ENCODE data around the gene ABCA3.
"Not testable (repeated sequence)": the region's sequence is repeated elsewhere in the genome, so short reads cannot be mapped to it uniquely, and the experiment has no call there.

The ABCA3 gene

DNA sequence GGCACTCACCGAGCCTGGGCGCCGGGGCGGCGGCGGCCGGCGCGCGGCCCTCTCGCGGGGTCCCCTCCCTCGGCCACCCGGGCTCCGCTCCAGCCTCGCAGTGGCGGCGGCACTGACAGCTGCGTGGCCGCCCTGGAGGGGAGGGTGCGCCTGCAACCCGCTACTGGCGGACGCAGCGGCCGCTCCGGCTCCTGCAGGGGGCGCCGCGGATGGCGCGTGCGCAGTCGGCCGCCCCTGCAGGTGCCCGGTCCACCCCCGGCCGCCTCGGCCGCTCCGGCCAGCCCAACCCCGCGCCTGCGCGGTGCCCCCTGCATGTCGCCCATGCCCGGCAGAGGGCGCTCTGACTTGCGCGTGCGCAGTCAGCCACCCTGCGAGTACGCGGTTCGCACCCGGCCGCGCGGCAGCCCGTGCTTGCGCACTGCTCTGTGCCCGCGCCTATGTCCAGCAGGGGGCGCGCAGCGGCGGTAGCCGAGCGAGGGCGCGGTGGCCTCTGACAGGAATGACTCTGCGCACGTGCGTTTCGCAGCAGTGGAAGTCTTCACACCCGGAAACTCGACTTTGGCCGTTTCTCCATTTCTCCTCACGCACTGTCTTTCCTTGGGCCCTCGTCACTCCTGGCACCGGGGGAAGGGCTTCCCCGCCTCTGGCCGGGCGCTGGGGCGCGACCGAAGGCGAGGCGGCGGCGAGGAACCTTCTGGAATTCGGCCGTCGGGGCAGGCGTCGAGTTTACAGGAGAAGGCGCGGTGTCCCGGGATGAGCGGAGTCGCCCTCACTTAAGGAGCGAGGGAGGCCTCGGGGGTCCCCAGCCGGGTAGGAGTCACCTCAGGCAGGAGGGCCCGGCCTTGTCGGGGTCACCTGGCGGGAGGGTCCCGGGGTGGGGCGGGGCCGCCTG, at the start of gene ABCA3:
ABCA3 (minus strand) TSS at position 165 of the 892 bp plus-strand sequence. CDS start 14,262 bp downstream, outside the sequence.
- DNase-seq = peak; percentile 98

DNA sequence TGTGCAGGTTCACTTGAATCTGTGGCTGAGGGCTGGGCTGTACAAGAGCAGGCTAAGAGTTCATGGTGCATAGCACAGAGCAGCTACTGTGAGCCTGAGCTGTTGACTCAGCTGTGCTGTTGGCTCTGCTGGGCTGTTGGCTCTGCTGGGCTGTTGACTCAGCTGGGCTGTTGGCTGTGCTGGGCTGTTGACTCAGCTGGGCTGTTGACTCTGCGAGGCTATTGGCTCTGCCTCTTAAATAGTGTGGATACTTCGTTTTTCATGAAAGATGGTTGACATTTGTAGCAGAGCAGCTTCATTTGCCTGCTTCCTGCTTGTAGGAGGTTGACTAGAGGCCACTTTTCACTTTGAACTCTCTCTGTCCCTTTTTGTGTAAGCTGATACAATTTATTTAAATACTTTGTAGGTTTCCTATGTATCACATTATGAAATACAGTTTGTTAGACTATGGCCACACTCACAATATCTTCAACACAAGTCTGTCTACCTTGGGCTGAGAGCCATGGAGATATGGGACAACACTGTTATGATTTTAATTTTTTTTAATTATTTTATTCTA, 48.4 kb upstream of the ABCA3 start:
- no peak for DNase-seq

DNA sequence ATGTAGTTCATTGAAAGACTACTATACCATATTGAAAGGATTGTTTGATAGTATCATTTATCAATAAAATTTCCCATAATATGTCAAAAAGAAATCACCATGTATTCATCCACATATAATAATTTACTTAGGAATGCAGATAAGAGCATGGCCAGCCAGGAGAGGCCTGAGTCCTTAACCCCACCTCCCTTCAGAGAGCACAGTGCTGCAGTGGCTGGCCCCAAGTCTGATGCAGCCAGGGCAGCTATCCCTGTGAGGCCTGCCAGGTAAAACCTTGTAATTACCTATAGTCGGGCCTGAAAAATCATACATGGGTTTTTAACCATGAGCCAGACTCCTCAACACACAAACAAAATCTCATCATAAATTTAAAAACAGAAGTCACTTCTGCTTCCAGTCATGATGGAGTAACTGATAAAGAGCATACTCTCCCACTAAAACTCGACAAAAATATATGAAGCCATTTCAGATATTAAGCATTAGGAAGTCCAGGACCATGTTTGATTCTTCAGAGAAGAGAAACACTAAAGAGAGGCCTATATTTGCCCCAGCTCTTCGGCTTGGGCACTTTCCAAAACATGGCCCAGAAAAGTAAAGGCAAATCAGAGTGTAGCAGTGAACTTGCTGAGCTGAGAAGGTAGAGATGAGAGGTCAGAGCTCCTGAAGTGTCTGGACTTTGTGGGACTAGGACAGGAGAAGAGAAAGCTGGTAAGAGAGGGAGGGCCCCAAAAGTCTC, 47.8 kb upstream of the ABCA3 start:
- no peak for DNase-seq

DNA sequence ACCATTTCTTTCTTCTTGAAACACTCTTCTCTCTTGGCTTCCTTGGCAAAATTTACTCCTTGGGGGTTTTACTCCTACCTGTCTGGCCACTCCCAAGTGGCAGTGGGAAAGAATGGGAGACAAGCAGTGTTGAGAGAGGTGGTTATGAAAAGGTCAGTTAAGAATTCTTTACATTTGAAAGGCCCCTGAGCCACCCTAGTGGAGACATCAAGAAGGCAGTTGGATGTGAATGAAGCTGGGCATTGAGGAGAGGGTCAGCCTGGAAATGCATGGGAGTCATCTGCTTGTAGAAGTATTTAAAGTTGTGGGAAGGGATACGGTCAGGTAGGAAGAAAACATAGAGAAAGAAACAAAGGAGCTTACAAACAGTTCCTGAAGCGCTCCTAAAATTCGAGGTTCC, 46.5 kb upstream of the ABCA3 start:
- DNase-seq = no peak

DNA sequence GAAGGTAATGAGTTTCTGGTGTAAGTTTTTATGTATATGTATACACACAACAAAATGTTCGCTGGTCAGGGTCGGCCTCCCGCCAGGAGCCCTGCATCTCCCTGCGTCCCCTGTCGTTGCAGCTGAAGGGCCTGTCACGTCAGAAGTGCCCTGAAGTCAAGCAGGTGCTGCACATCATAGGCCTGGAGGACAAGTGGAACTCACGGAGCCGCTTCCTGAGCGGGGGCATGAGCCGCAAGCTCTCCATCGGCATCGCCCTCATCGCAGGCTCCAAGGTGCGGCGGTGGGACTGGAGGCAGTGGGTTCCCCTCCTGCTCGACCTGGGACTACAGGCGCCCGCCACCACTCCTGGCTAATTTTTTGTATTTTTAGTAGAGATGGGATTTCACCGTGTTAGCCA, 45.5 kb upstream of the ABCA3 start:
- DNase-seq = not testable (repeated sequence)

DNA sequence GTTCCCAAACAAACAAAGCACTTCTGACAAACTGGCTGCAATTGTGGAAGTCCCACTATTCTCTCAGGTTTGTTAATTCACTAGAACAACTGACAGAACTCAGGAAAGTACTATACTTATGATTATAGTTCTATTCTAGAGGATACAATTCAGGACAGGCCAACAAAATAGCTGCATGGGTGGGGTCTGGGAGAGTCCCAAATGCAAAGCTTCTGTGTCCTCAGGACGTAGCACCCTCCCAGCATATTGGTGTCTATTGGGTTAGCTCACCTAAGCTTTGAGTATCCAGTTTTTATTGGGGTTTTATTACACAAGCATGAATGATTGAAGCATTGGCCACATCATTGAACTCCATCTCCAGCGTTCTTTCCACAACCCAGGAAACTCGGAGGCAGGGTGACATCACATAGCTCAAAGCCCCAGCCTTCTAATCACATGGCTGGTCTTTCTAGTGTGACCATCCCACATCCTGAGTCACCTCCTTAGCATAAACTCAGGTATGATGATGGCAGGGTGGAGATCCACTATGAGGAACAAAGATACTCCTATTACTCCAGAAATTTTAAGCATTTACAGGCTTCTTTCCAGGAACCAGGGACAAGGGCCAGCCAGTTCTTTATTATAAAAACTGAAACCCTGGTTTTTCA, 44.8 kb upstream of the ABCA3 start:
- DNase-seq = no peak

DNA sequence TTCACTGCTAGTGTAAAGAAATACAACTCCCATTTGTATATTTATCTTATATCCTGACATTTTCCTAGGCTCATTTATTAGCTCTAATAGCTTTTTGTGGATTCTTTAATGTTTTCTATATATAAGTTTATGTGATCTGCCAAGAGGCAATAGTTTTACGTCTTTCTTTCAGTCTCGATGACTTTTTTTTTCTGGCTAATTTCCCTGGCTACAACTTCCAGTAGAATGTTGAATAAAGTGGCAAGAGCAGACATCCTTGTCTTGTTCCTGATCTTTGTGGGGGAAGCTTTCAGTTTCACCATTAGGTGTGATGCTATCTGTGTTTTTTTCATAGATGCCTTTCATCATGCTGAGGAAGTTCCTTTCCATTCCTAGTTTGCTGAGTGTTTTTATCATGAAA, 43.9 kb upstream of the ABCA3 start:
- no peak for DNase-seq

DNA sequence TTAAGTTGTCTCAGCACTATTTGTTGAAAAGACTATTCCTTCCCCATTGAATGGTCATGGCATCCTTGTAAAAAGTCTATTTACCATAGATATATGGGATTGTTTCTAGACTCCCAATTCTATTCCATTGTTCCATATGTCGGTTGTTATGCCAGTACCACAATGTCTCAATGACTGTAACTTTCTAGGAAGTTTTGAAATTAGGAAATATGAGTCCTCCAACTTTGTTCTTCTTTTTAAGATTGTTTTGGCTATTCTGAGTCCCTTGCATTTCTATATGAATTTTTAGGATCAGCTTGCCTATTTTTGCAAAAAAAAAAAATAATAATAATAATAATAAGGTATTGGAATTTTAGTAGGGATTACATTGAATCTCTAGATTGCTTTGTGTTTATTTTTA, 43.0 kb upstream of the ABCA3 start:
- DNase-seq = no peak

DNA sequence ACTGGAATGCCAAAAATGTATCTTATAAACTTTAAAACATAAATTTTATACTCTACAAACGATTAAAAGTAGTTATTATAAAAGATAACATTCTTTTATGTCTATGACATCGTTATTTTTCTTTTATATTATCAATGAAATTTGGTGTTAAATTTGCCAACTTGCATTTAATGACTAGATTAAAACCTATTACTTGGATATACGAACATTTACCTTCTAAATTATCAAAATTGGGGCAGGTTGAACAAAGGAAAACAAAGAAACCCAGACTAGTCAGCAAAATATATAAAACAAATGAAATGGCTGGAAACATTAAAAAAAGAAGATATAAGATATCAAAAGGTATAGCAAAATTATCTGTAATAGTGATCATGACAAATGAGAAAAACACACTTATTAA, 34.1 kb upstream of the ABCA3 start:
- DNase-seq = no peak

DNA sequence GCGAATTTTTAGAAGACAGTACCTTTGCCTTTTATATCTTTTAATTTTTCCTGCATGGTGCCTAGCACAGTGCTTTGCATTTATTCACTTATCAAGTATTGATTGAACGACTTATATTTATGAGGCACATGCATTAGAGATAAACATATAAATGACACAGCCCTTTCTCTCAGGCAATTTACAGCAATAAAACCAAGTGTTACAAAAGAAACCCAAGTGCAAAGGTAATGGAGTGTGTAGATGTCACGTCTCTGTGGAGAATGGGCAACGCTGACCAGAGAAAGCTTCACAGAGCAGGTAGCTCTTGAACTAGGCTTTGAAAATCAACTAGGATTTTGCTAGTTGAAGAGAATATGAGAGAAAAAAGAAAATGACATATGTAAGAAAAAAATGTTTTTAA, 32.6 kb upstream of the ABCA3 start:
- DNase-seq = no peak

DNA sequence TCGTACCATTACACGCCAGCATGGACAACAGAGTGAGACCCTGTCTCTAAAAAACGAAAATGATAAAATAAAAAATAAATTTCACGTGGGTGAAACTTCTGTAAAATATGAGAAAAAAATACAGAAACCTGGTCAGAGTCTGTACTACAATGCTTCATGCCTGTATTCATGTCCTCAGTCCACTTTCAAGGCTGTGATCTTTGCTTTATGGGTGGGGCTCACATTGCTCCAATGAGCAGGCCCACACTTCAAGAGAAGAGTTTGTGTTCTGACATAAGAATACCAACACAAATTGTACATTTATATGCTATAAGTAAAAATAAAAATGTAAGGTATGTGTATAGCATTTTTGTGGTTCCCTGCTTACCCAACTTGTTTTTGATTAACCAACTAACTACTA, 32.2 kb upstream of the ABCA3 start:
- no peak for DNase-seq

DNA sequence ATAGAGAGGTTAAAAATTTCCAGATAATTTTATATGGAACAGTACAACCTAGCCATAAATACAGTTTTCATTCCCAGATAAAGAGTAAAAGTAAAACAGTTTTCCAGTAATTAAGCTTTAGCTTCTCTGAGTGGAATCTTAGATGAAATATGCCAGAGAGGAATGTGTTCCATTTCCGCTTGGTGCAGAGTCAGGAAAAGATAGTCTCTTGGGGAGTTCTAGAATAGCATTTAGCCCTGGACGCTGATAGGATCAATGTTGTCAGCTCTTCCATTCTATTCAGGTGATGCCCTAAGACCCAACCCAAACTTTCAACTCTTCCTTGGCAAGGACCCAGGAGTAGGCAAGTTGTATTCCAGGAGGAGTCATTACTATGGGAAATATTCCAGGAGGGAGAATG, 30.9 kb upstream of the ABCA3 start:
- no peak for DNase-seq

DNA sequence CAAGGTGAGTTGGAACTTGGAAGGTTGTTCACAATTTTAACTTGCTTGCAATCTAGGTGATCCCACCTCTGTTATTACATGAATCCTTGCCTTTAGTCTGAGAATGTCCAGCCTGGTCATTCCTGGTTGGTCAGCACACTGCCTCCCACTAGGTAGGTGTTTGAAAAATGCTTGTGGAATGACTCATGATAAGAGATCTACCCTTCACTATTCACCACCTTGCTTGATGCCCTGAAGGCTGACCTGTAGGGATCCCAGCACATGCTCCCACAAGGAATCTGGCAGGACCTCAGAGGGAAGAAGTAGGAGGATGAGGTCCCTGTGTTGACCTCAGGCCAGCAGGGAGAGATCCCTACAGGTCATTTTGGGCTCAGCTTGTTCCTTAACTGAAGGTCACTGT, 30.2 kb upstream of the ABCA3 start:
- DNase-seq = no peak

DNA sequence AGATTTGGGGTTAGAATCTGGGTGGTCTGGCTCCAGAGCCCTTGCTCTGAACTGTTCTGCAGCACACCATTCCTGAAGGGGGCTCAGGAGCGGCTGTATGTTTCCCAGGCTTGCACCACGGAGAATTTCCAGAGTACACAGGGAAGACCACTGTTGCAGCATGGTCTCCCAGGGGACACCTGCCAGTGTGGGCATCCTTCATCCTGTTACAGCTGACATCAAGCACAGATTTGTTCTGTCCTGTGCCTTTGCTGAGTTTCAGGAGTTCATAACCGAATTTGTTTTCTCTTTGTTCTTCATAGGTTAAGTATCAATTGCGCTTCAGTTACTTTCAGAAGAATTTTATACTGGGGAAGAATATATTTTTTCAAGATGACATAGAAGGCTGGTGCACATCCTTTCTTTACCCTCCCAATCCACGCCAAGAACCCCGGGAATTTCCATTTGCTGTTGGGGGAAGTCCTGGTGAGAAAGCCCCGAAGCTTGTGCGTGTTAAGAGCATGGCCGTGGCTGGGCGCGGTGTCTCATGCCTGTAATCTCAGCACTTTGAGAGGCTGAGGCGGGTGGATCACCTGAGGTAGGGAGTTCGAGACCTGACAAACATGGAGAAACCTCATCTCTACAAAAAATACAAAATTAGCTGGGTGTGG, 26.3 kb upstream of the ABCA3 start:
- no peak for DNase-seq

DNA sequence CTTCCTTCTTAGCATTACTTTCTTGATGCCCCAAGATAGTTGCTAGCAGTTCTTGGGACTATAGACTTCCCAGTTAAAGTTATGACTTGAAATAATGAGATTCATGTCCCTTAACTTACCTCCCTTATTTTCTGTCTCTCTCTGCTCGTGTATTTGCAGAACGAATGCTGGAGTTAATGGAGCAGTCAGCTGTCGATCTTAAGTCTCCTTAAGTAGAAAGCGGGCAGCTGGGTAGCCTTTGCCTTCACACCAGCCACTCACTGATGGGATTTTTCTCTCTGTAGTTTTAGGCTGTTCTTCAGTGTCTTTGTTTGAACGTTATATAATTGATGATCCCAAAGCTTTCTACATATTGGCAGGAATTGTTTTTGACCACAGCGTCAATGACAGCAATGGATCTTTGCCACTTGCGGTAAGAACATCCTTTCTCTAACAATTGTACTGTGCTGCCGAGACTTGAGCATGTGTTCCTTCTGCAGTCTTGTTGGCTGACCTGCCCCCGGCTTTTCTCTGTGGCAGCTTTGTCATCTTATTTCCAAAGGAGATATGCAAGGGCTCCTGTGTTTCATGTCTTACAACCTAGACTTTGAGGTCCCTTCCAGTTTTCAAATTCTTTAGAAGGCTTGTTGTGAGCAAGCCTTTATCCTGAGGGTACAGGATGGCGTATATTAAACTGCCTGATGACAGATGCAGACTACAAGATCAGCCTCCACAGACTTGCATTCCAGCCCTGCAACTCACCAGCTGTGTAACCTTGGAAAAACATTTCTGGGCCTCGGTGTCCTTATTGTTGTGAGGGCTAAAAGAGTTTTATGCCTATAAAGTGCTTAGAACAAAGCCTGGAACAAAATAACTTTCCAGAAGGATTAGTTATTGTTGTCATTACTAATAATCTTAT, 25.1 kb upstream of the ABCA3 start:
- no peak for DNase-seq

DNA sequence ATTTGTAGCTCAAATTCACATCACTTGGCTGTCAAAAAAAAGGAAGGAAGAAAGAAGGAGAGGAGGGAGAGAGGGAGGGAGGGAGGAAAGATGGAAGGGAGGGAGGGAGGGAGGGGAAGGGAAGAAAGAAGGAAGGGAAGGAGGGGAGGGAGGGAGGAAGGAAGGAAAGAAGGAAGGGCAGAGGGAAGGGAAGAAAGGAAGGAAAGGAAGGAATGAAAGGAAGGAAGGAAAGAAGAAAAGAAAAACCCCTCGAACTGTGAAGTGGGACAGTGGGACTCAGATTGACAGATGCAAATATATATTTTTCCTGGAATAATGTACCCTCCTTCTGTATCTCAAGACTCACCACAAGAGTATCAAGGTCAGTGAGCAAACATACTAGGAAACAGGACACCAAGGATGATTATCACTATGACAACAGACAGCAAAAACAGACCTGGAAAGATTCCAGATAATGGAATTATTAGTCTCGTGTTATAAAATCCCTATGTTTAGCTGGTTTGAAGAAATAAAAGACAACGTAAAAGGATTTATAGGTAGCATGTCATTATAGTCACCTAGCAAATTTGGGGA, 24.2 kb upstream of the ABCA3 start:
- DNase-seq = no peak

DNA sequence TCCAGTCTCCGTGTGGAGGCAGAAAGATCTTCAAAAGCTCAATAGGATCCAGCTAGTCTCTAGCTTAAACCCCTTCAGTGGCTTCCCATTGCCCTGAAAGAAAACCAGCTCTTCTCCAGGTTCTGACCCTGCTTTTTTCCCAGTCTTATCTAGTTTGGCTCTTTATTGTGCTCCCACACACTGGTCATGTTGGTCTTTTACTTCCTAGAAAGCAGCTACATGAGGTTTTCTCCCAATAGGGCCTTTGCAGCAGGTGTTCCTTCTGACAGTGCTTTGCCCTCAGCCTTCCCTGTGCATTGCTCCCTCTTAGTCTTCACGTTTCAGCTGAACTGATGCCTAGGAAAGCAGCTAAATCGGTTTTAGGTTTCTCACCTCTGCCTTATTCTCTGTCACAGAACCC, 21.7 kb upstream of the ABCA3 start:
- DNase-seq = no peak

DNA sequence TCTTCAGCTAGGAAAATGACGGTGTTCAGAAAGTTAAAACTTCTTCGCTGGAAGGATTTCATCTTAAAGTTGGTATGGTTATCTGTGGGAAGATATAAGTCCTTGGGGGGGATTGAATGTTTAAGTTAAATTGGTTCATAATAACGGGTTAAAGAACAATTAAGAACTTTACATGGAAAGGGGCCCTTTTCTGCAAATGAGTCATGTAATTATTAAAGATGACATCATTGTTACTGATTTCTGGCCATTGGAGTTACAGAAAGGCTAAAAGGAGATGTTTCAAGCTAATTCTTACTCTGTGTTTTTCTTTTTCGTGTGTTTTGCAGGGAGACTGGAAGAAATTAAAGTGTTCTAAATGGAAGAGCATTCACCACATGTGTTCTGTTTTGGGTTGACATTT, 20.6 kb upstream of the ABCA3 start:
- no peak for DNase-seq

DNA sequence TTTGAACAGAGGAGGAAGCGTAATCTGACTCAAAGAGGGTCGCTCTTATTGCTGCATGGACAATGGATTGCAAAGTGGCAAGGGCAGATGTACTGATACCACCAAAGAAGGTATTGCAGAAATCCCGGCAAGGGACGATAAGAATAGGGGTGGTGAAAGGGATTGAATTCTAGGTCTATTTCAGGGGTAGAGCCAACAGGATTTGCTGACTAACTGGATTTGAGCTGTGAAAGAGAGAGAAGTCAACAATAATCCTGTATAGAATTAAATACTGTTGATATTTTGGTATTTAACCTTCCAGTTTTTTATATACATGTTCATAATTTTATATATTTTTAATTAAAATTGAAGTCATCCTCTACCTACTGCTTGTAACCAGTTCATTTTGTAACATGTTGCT, 19.4 kb upstream of the ABCA3 start:
- no peak for DNase-seq

DNA sequence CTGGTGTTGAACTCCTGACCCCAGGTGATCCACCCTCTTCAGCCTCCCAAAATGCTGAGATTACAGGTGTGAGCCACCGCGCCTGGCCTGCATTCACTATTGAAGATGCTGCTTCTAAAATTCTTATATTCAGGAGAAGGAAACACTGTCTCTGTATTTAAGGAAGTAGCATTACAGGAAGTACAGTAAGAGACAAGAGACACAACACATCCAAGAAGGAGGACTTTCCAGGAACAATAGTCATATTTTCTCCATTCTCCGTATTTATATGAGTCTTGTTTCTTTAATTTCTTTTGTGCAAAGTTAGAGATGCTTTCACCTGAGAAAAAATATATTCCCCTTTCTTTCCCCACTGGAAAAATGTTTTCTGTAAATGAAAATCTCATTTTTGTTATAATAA, 18.3 kb upstream of the ABCA3 start:
- no peak for DNase-seq

DNA sequence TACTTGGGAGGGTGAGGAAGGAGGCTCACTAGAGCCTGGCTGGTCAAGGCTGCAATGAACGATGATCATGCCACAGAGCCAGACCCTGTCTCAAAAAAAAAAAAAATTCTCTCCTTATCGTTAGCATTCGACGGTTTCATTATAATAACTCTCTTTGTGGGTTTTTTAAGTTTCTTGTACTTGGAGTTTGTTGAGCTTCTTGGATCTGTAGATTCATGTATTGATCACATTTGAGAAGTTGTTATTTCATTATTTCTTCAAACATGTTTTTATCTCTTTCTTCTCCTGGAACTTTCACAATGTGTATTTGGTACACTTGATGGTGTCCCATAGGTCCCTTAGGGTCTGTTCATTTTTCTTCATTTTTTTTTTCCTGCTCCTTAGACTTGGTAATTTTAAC, 16.8 kb upstream of the ABCA3 start:
- no peak for DNase-seq

DNA sequence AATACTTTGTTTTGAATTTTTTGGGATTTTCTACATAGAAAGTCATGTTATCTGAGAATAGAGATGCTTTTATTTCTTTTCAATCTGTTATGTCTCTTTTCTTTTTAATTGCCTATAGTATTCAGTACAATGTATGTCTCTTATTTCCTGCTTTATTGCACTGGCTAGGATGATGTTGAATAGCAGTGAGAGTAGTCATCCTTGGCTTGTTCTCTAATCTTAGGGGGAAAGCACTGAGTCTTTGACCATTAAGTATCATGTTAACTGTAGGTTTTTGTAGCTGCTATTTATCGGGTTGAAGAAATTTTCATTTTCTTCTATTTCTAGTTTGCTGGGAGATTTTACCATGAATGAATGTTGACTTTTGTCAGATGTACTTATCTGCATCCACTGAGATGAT, 10.0 kb upstream of the ABCA3 start:
- no peak for DNase-seq
